Measurements from ENCODE around the gene WDR31. TPM values are rescaled to one million over a fixed set of nuclear protein-coding genes. Genes with fewer than 3 reads are reported as not detected.

Gene WDR31
- polyA plus RNA-seq, 1 experiment: 0.97 TPM

DNA sequence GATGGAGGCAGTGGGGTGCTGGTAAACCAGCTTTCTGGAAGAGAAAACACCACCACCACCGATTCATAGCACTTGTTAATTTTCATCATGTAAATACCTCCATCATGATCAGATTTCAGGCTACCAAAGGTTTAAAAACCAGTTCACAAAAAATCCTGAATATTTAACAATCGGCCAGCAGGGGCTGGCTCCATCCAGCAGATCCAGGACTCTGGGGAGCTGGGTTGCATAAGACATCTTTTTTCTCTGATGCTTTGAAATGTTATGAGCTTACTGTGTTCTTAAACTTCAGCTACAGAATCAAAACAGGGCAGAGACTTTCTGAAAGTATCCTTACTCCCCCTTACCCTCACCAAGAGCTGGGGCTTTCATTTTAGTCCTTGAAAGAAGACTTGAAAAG, 22.3 kb downstream of the WDR31 start:
- POLR2A ChIA-PET: interaction anchor here (0.6 kb wide), 2 partner anchors 41 to 92 kb away, joined by 3 read pairs; partner anchors contain the start of genes C9orf43 and POLE3
- CTCF ChIA-PET: interaction anchor here (0.6 to 2.0 kb wide), 4 partner anchors 9 to 388 kb away, joined by 3 to 8 read pairs (median 5); partner anchors contain the start of gene ALAD
- H3K27ac ChIP-seq (ENCODE audit: low read depth, low read length): no peak overlapping the region
- peaks cover 9% of the 10 kb centered on the region for H3K27me3 ChIP-seq (ENCODE audit: control insufficient read depth, insufficient read depth, low read length)
- H3K4me3 ChIP-seq (ENCODE audit: low read depth, low read length): no peak overlapping the region
- H3K9me3 ChIP-seq (ENCODE audit: control insufficient read depth, insufficient read depth, low read length): no peaks in the 10 kb centered on the region
- TF ChIP-seq, protein P1, sequence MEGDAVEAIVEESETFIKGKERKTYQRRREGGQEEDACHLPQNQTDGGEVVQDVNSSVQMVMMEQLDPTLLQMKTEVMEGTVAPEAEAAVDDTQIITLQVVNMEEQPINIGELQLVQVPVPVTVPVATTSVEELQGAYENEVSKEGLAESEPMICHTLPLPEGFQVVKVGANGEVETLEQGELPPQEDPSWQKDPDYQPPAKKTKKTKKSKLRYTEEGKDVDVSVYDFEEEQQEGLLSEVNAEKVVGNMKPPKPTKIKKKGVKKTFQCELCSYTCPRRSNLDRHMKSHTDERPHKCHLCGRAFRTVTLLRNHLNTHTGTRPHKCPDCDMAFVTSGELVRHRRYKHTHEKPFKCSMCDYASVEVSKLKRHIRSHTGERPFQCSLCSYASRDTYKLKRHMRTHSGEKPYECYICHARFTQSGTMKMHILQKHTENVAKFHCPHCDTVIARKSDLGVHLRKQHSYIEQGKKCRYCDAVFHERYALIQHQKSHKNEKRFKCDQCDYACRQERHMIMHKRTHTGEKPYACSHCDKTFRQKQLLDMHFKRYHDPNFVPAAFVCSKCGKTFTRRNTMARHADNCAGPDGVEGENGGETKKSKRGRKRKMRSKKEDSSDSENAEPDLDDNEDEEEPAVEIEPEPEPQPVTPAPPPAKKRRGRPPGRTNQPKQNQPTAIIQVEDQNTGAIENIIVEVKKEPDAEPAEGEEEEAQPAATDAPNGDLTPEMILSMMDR (IDR thresholded peaks at IDR 0.05; ENCODE audit: low read depth, low read length): peak; percentile 44
- DNase-seq (ENCODE audit: low read depth, low spot score): no peak

DNA sequence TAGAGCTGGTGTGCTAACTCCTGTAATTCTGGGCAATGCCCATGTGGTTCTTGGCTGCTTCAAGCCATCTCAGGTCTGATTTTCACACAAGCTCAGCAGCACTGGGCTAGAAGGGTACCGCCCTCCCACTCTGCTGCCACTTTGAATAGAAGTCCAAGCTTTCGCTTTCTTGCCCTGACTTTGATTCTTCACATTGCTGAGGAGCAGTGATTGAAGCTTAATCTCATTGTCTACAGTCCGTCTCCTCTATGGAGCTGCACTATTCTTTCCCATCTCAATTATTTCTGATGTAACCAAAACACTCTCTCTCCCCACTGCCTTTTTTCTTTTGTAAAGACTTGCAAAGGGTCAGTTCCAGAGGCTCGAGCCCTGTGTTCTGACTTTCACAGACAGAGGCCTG, 24.0 kb downstream of the WDR31 start:
- peaks cover 2% of the 10 kb centered on the region for H3K27me3 ChIP-seq (ENCODE audit: control insufficient read depth, insufficient read depth, low read length)
- DNase-seq (ENCODE audit: low read depth, low spot score): no peak
- no peak overlapping the region for H3K4me3 ChIP-seq (ENCODE audit: low read depth, low read length)
- TF ChIP-seq, protein P1 (IDR thresholded peaks at IDR 0.05; ENCODE audit: low read depth, low read length): no peak
- CTCF ChIA-PET: interaction anchor here (1.4 kb wide), 1 partner anchor 10 kb away, joined by 4 read pairs; no protein-coding TSS in a partner anchor
- POLR2A ChIA-PET: no interaction called here
- no peak overlapping the region for H3K27ac ChIP-seq (ENCODE audit: low read depth, low read length)
- no peaks in the 10 kb centered on the region for H3K9me3 ChIP-seq (ENCODE audit: control insufficient read depth, insufficient read depth, low read length)

DNA sequence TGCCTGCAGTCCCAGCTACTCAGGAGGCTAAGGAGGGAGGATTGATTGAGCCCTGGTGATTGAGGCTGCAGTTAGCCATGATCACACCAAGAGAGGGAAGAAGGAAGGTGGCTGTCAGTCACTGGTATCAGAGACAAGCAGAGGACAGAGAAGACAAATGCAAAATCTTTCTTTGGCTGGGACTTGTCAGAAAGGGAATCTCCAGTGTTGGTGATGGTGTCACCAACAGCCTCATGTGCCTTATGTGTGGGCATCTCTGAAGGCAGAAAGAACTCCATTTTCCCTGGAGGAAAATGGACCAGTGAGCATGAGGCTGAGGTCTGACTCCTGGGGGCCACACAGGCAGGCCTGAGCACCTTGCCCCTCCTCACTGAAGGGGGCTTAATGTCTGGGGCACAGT, 24.8 kb downstream of the WDR31 start:
- DNase-seq (ENCODE audit: low read depth, low spot score): no peak
- peaks cover 2% of the 10 kb centered on the region for H3K27me3 ChIP-seq (ENCODE audit: control insufficient read depth, insufficient read depth, low read length)
- TF ChIP-seq, protein P1 (IDR thresholded peaks at IDR 0.05; ENCODE audit: low read depth, low read length): no peak
- no peak overlapping the region for H3K27ac ChIP-seq (ENCODE audit: low read depth, low read length)
- no peak overlapping the region for H3K4me3 ChIP-seq (ENCODE audit: low read depth, low read length)
- H3K9me3 ChIP-seq (ENCODE audit: control insufficient read depth, insufficient read depth, low read length): no peaks in the 10 kb centered on the region
- ChIA-PET CTCF (interaction anchor here (1.4 kb wide), 1 partner anchor 11 kb away, joined by 4 read pairs; no protein-coding TSS in a partner anchor), POLR2A (no interaction called here)

DNA sequence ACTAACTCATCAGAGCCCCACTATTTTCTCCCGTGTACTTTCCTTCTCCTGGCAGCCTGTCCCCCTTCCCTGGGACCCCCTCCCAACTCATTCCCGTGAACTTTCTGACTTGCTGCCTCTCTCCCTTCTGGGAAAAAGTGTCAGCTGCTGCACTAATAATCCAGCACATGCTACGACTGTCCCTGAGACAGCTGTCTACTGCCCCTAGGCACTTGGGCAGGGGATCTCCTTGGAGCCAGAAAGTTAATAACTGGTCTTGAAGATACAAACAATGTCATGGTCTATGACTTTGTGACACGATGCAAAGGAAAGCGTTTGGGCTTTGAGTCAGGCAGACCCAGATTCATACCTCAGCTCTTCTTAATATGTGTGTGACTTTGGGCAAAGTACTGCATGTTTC, 26.8 kb downstream of the WDR31 start:
- Histone ChIP-seq H3K9me3 (ENCODE audit: control insufficient read depth, insufficient read depth, low read length) (no peaks in the 10 kb centered on the region), H3K27me3 (ENCODE audit: control insufficient read depth, insufficient read depth, low read length) (peaks cover 2% of the 10 kb centered on the region), H3K4me3 (ENCODE audit: low read depth, low read length) (no peak overlapping the region), H3K27ac (ENCODE audit: low read depth, low read length) (no peak overlapping the region)
- TF ChIP-seq, protein P1 (IDR thresholded peaks at IDR 0.05; ENCODE audit: low read depth, low read length): no peak
- ChIA-PET POLR2A (no interaction called here), CTCF (interaction anchor here (0.7 kb wide), 1 partner anchor 78 kb away, joined by 7 read pairs; no protein-coding TSS in a partner anchor)
- no peak for DNase-seq (ENCODE audit: low read depth, low spot score)

DNA sequence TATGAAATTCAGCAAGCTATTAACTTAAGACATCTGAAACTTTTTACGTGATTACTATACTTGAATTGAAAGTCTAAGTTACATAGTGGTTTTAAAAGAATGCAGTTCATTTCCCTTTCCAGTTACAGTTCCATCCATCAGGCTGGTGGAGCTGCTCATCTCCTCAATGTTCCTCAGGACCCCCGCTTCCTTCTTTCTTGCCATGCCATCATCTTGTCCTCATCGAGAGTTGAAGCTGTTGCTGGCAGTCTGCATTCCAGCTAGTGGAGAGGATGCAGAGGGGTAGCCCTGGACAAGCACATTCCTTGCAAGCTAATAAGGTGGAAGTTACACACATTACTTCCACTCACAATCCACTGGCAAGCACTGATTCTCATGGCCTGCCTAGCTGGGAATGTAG, 28.1 kb downstream of the WDR31 start:
- POLR2A ChIA-PET: no interaction called here
- CTCF ChIA-PET: interaction anchor here (0.6 to 2.0 kb wide), 5 partner anchors 87 to 343 kb away, joined by 3 to 8 read pairs (median 5); partner anchors contain the start of gene ALAD

More for the DNA sequence above, 28.1 kb downstream of the WDR31 start:
- TF ChIP-seq, protein P1 (IDR thresholded peaks at IDR 0.05; ENCODE audit: low read depth, low read length): no peak
- Histone ChIP-seq H3K9me3 (ENCODE audit: control insufficient read depth, insufficient read depth, low read length) (no peaks in the 10 kb centered on the region), H3K27me3 (ENCODE audit: control insufficient read depth, insufficient read depth, low read length) (peaks cover 2% of the 10 kb centered on the region), H3K27ac (ENCODE audit: low read depth, low read length) (no peak overlapping the region), H3K4me3 (ENCODE audit: low read depth, low read length) (no peak overlapping the region)
- no peak for DNase-seq (ENCODE audit: low read depth, low spot score)

All from AG04450 (cell line).